Pulmonary artery endothelial cell (primary cell): Measurements from ENCODE around the gene PRODH2. TPM values are rescaled to one million over a fixed set of nuclear protein-coding genes. Genes with fewer than 3 reads are reported as not detected.
"Not testable (repeated sequence)": the region's sequence is repeated elsewhere in the genome, so short reads cannot be mapped to it uniquely, and the experiment has no call there.

Experiments used
- DNase-seq: peaks from one replicate; pipeline ENCODE4 v3.0.0-alpha.2; 2011; ENCODE audit warnings: low read depth, low spot score
- total RNA-seq: library from RNA; depleted of rRNA; stranded (reverse); fragments of >200 nt; gene quantifications from 2 replicates; pipeline ENCODE4 v1.2.3, GENCODE V29; 2014

PRODH2 gene
- total RNA-seq, 1 donor from 2014 or later, result not detected

- DNase-seq, result no peak
Measured at GRCh38 chr19:35796645-35797542, 15.8 kb downstream of the PRODH2 start.

DNA sequence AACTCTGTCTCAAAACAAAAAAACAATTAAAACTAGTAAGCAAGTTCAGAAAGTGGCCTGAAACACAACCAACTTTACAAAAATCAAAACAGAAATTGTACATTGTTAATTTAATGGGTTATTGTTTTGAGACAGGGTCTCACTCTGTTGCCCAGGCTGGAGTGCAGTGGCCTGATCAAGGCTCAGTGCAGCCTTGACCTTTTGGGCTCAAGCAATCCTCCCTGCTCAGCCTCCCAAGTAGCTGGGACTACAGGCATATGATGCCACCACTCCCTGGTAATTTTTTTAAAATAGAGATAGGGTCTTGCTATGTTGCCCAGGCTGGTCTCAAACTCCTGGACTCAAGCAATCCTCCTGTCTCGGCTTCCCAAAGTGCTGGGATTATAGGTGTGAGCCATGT lies 17.1 kb downstream of the PRODH2 start:
- DNase-seq, result not testable (repeated sequence)

DNA sequence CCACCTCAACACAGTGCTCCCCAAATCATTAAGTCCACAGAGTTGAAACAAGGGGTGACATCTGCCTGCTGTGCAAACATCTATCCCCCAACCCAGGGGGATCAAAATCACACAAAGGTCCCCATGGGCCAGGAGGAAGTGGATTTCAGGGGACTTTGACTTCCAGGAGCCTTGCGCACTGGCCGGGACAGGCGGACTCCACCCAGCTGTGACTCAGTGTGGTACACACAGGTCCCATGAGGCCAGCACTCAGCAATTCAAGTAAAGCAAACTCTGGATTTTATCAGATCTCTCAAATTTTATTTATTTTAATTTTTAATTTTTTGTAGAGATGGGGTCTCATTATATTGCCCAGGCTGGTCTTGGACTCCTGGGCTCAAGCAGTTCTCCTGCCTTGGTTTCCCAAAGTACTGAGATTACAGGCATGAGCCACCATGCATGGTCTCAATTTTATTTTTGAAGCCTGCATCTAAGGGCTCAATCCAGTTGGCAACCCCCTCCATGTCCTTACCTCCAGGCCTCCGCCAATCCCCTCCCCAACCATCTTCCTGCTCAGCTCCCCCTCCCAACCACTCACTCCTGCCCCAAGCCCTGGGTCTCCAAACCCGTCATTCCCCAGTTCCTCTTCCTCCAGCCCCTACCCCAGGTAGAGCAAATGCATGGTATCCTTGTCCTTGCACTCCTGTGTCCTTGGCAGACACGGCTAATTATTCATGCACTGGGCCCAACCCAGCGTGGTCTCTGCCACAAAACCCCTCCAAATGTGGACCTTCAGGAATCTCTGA lies 19.1 kb downstream of the PRODH2 start:
- DNase-seq, result no peak

GRCh38 chr19:35792888-35793287 lies 19.8 kb downstream of the PRODH2 start:
- no peak for DNase-seq

- no peak for DNase-seq
Measured at GRCh38 chr19:35792312-35792711, 20.3 kb downstream of the PRODH2 start.

- no peak for DNase-seq
Measured at GRCh38 chr19:35791814-35792279, 20.8 kb downstream of the PRODH2 start.

DNA sequence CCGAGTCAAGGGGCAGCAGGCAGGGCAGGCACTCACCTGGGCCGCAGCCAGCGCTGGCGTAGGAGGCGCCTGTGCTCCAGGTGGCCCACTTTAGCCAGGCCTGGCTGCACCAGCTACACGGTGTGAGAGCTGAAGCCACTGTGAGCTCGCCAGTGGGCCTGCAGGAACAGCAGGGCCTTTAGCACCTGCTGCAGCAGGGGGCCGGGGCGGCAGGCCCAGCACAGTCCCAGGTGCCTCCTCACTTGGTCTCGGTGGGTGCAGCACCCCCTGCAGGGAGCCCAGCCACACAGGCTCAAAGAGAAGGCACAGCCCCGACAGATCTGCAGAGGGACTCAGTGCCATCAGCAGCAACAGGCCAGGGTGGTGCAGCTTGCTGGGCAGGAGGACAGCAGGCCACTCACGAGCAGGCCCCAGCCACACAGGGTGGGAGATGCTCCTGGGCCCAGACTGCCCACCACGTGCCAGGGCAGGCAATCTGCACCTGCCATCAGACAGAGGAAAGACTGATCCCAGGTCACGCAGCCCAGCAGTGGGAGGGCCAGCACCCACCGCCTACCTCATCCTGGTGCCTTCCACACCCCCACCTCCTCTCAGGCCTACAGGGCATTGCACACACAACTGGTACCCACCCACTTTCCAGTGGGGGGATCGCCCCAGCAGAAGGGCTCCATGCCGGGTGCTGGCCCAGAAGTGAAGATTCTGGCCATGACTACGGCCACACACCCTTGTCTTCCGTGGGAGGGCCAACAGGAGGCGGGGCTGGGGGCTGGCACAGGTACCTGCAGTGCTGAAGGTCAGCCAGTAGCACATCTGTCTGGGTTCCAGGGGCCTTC lies 21.4 kb downstream of the PRODH2 start:
- no peak for DNase-seq

GRCh38 chr19:35789978-35790944 lies 22.4 kb downstream of the PRODH2 start:
- no peak for DNase-seq

DNA sequence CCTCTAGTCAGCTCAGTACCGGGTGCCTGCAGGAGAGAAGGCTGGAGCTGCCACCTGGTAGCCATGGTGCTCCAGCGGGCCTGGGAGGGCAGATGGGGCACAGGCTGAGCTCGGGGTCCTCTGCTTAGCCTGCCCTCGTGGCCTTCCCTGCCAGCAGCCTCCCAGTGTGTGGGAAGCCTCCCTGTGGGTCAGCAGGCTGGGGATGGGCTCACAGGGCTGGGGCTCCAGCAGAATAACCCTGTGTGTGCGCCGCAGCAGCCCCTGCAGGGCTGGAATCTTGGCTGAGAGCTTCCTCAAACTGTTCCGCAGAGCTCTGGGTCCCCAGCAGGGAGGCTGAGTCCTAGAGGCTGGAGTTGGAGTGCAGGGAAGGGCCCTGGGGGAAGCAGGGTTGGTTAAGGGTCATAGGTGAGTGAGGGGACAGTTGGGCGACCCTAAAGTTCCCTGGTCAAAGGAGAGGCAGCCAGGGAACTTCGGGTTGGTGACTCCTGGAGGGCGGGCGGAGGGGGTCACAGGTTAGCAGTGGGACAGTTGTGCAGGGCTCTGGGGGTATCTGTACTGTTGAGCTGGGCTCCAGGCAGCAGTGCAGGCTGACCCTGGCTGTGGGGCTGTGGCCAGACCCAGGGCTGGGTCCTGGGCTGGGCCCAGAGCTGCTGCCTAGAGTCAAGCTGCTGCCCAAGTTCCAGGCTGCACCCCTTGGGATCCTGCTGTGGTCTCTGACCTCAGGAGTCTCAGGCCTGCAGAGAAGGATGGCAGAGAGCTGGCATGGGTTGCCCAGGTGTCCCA lies 23.3 kb downstream of the PRODH2 start:
- no peak for DNase-seq

DNA sequence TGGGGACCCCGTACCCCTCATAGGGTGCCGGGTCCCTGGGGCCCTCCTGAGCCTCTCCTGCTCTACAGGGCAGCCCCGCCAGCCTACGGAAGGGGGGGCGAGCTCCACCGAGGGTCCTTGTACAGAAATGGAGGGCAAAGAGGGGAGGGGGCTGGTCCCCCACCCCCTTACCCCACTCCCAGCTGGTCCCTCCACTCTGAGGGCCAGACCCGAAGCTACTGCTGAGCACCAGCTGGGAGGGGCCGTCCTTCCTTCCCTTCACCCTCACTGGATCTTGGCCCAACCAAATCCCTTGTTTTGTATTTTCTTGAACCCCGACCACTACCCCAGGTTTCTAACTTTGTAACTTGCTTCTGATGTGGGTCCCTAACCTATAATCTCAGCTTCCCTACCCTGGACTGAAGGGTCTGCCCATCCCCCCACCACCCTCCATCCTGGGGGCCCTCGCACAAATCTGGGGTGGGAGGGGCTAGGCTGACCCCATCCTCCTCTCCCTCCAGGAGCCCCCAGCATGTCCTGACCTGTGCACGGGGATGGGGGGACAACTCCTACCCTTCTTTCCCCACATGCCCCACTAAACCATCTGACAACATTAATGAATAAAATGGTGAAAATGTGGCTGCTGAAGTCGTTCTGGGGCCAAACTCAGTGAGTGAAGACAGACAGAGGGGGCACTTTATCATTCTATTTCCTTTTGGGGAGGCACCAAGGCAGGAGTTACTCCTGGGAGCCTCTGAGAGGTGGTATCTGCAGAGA lies 24.3 kb downstream of the PRODH2 start:
- DNase-seq, result no peak

- no peak for DNase-seq
Measured at GRCh38 chr19:35787227-35787799, 25.3 kb downstream of the PRODH2 start.

DNA sequence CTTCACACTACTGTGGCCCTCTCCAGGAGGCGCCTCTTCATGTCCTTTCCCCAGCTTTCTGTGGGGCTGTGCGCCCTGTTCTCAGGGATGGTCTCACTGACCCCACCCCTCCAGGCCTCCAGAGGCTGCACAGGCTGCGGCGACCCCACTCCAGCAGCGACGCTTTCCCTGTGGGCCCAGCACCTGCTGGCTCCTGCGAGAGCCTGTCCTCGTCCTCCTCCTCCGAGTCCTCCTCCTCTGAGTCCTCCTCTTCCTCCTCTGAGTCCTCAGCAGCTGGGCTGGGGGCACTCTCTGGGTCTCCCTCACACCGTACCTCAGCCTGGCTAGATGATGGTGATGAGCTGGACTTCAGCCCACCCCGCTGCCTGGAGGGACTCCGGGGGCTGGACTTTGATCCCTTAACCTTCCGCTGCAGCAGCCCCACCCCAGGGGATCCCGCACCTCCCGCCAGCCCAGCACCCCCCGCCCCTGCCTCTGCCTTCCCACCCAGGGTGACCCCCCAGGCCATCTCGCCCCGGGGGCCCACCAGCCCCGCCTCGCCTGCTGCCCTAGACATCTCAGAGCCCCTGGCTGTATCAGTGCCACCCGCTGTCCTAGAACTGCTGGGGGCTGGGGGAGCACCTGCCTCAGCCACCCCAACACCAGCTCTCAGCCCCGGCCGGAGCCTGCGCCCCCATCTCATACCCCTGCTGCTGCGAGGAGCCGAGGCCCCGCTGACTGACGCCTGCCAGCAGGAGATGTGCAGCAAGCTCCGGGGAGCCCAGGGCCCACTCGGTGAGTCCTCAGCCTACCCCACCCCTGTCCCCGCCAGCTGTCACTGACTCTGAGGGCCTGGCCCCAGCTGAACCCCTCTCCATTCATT lies 26.1 kb downstream of the PRODH2 start:
- DNase-seq, result no peak

DNA sequence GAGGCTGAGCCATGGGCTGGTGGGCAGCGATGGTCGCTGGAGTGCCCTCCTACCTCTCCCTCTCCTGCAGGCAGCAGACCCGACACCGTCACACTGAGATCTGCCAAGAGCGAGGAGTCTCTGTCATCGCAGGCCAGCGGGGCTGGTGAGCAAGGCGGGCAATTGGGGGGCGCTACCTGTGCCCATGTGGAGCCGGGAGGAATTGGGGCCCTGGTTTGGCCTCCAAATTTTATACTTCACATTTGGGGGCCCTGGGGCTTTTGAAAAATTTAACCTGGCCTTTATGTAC lies 27.4 kb downstream of the PRODH2 start:
- no peak for DNase-seq

GRCh38 chr19:35784503-35785338 lies 27.9 kb downstream of the PRODH2 start:
- no peak for DNase-seq

DNA sequence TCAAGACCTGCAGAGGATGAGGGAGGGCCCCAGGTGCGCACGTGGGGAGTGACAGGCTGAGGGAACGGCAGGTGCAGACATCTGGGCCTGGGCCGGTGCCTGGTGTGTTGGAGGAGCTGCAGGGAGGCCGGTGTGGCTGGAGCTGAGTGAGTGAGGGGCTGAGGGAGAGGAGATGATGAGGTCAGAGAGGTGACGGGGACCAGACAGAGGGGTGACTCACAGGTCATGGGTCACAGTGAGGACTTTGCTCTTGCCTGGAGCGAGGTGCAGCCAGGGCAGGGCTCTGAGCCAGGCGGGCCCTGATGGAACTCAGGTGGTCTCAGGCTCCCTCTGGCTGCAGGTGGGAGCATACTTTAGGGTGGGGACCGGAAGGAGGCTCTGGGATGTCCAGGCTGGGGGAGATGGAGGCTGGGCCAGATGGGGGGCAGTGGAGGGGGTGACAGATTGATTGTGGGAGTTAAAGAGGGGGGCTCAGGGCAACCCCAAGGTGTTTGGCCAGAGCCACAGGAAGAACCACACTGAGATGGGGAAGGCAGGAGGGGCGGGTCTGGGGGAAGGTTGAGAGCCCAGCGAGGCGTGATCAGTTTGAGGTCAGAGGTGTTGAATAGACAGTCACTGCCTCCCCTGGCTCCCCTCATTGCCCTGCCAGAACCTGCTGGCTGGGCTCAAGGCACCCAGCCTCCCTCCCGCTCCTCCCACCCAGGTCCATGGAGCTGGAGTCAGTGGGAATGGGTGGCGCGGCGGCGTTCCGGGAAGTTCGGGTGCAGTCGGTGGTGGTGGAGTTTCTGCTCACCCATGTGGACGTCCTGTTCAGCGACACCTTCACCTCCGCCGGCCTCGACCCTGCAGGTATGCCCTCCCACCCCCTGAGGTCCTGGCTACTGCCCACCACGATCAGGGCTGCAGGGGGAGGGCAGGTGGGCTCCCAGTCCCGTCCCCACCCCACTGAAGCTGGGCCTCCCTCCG lies 28.9 kb downstream of the PRODH2 start:
- DNase-seq, result no peak

DNA sequence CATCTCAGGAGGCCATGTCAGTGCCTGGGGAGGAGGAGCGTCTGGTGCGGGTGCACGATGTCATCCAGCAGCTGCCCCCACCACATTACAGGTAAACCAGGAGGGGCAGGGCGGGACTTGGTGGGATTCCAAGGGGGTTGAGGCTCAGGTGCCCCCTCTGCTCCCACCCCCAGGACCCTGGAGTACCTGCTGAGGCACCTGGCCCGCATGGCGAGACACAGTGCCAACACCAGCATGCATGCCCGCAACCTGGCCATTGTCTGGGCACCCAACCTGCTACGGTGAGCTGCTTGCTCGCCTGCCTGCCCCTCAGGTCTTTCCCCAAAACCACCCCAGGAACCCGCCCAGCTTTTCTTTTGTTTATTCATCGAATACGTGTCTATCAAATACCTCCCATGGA lies 30.1 kb downstream of the PRODH2 start:
- no peak for DNase-seq
